K562 (cell line): ENCODE measurements around the gene ATP6V1G1. TPM values are rescaled to one million over a fixed set of nuclear protein-coding genes. Genes with fewer than 3 reads are reported as not detected.
"Not testable (repeated sequence)": the region's sequence is repeated elsewhere in the genome, so short reads cannot be mapped to it uniquely, and the experiment has no call there.

Experiments used
- ATAC-seq: fragments of 200-7000 bp; cut with Tn5 transposase; 3 replicates; pipeline ENCODE4 v1.9.1; 2020; ENCODE audit warnings: moderate library complexity
- BruUV-seq: library from RNA; stranded (reverse); fragments of 400-500 nt; replicated peaks from 2 replicates; lab custom pipeline; 2021; lab: Mats Ljungman, UMichigan
- CTCF ChIA-PET: fragments of 300-600 bp; formaldehyde crosslinking; extraction: SDS; loops from one replicate; lab custom pipeline; 2021; ENCODE audit warnings: low intra/inter-chr PET ratio; lab: Yijun Ruan, JAX
- POLR2A ChIA-PET: fragments of 300-600, 350-650 bp; sonication (Branson Sonifier 250); formaldehyde crosslinking; extraction: SDS; loops from one replicate; lab custom pipeline; 2021; ENCODE audit warnings: antibody characterized with exemption, inconsistent platforms; lab: Yijun Ruan, JAX
- DNase-seq, 4 experiments: peaks; one replicate each; pipeline versions ENCODE4 v3.0.0 to v3.0.0-alpha.2; 2011 to 2018; ENCODE audit warnings: low spot score in 3 of 4, mixed read lengths in 3 of 4; ENCODE audit errors: extremely low read depth in 1 of 4
- FAIRE-seq: peaks from 2 replicates; lab custom pipeline; 2011; peaks lifted over from hg19 to GRCh38; lab: Jason Lieb, UNC
- H2AFZ ChIP-seq: 2 replicates; pipeline ENCODE4 v1.6.0; 2011; ENCODE audit warnings: low read depth, low read length, control low read depth, inconsistent platforms
- H3K27ac ChIP-seq: fragments of 200-600 bp; 3 replicates; pipeline ENCODE4 v1.8.0; 2011; ENCODE audit warnings: low read depth, mild to moderate bottlenecking, control low read depth, inconsistent platforms, low read length, moderate library complexity, mixed read lengths; ENCODE audit errors: extremely low read depth
- H3K27me3 ChIP-seq, 2 experiments: fragments of 300-600 bp in 1 of 2; 2 replicates in 1 of 2; 3 replicates in 1 of 2; pipeline versions ENCODE4 v1.6.0 to v1.8.0; 2011; ENCODE audit warnings: inconsistent platforms in 2 of 2, low read length in 2 of 2, mild to moderate bottlenecking in 1 of 2, mixed read lengths in 1 of 2, moderate library complexity in 1 of 2; ENCODE audit not compliant: control insufficient read depth in 2 of 2, insufficient read depth in 2 of 2
- H3K36me3 ChIP-seq: fragments of 300-600 bp; 3 replicates; pipeline ENCODE4 v1.8.0; 2011; ENCODE audit warnings: mild to moderate bottlenecking, low read length, inconsistent platforms; ENCODE audit not compliant: control insufficient read depth, insufficient read depth
- H3K4me1 ChIP-seq, 2 experiments: fragments of 200-600 bp in 1 of 2; replicated peaks in 1 of 2; 2 replicates in 1 of 2; 3 replicates in 1 of 2; pipeline versions ENCODE4 v1.5.1 to v1.8.0; 2011; ENCODE audit warnings: inconsistent platforms in 2 of 2, low read length in 2 of 2, mild to moderate bottlenecking in 1 of 2, mixed read lengths in 1 of 2, moderate library complexity in 1 of 2; ENCODE audit not compliant: control insufficient read depth in 2 of 2, insufficient read depth in 2 of 2
- H3K4me2 ChIP-seq: 2 replicates; pipeline ENCODE4 v1.6.1; 2011; ENCODE audit warnings: low read length, control low read depth, inconsistent platforms, mixed read lengths; ENCODE audit not compliant: insufficient read depth
- H3K4me3 ChIP-seq: fragments of 200-600 bp; sonication (generic), shearing (Covaris generic); 2 replicates; pipeline ENCODE4 v1.5.1; 2016; ENCODE audit warnings: control low read depth, inconsistent platforms
- H3K79me2 ChIP-seq: fragments of 200-600 bp; 3 replicates; pipeline ENCODE4 v1.8.0; 2011; ENCODE audit warnings: low read length, inconsistent platforms; ENCODE audit not compliant: control insufficient read depth, insufficient read depth
- H3K9ac ChIP-seq, 2 experiments: 2 replicates each; pipeline versions ENCODE4 v1.6.0 to v1.6.1; 2011; ENCODE audit warnings: low read depth in 2 of 2, low read length in 2 of 2, control low read depth in 1 of 2, inconsistent platforms in 1 of 2, mild to moderate bottlenecking in 1 of 2, mixed read lengths in 1 of 2; ENCODE audit not compliant: insufficient read depth in 1 of 2
- H3K9me1 ChIP-seq: one replicate; pipeline ENCODE4 v1.6.0; 2011; ENCODE audit warnings: inconsistent platforms, mild to moderate bottlenecking, low read length, moderate library complexity; ENCODE audit not compliant: control insufficient read depth, insufficient read depth
- H3K9me3 ChIP-seq: replicated peaks from 2 replicates; pipeline ENCODE4 v1.5.1; 2011; ENCODE audit warnings: low read depth, low read length, inconsistent platforms; ENCODE audit not compliant: control insufficient read depth, insufficient read depth
- H4K20me1 ChIP-seq: replicated peaks from 2 replicates; pipeline ENCODE4 v1.6.1; 2011; ENCODE audit warnings: low read length, inconsistent platforms, mixed read lengths; ENCODE audit not compliant: control insufficient read depth, insufficient read depth
- CEBPB ChIP-seq: fragments of 450-650 bp; IDR thresholded peaks from 2 replicates; pipeline ENCODE4 v1.6.1; 2016; ENCODE audit warnings: missing genetic modification characterization, missing compliant biosample characterization
- ZNF12 ChIP-seq: sonication (generic); formaldehyde crosslinking; IDR thresholded peaks from 2 replicates; pipeline ENCODE4 v1.4.0; 2020; ENCODE audit warnings: mild to moderate bottlenecking, missing genetic modification reagents
- WGBS: fragments of 100-300 bp; shearing (Covaris generic); methylation state at CpG from one replicate; pipeline ENCODE4 v1.1.6; 2016; ENCODE audit warnings: low coverage, mixed read lengths; ENCODE audit not compliant: insufficient coverage; ENCODE audit errors: missing lambda C conversion rate; 5-methylcytosine and 5-hydroxymethylcytosine counted together
- in situ Hi-C: fragments of 300-500 bp; cut with MboI; formaldehyde crosslinking; loops from 4 replicates; pipeline ENCODE4 v1.15.0; 2018; ENCODE audit warnings: inconsistent platforms, mixed read lengths
- intact Hi-C: fragments of 100-400 bp; cut with micrococcal nuclease; formaldehyde crosslinking; loops from 2 replicates; pipeline ENCODE4 v1.14.2; 2022
- polyA plus RNA-seq, 8 experiments: library from polyadenylated mRNA; depleted of rRNA in 4 of 8; stranded (reverse) in 5 of 8; unstranded in 3 of 8; fragments of >200 nt; fragmentation: Nextera tagmentation in 2 of 8; fragmentation: Illumina TruSeq in 1 of 8; extraction: Ambion mirVana in 2 of 8; extraction: Trizol in 1 of 8; gene quantifications; 2 replicates each; pipeline versions ENCODE4 v1.2.1 to v1.2.3, GENCODE V29; 2011 to 2014; ENCODE audit warnings: inconsistent platforms in 1 of 8, missing spikeins in 1 of 8
- total RNA-seq, 7 experiments: library from RNA; depleted of rRNA in 6 of 7; stranded (reverse); fragments of >200 nt in 6 of 7; fragmentation: Illumina TruSeq in 2 of 7; extraction: Trizol in 2 of 7; gene quantifications; 2 replicates each; pipeline versions ENCODE4 v1.2.1 to v1.2.3, GENCODE V29; 2011 to 2021; ENCODE audit warnings: low replicate concordance in 1 of 7

Gene ATP6V1G1
- total and polyA plus RNA-seq, 9 of the 15 experiments (the other 6 are each of a cell fraction or from before 2014, with no cell fraction given) = 88.4 to 492 (median 193) TPM

- H3K79me2 ChIP-seq = no peaks in the 10 kb centered on the region
- H3K9me3 ChIP-seq = no peaks in the 10 kb centered on the region
- in situ Hi-C loops (no loop called here), intact Hi-C loops (no loop called here)
- H4K20me1 ChIP-seq = no peaks in the 10 kb centered on the region
- no peak overlapping the region for H2AFZ ChIP-seq
- ChIA-PET POLR2A (no interaction called here), CTCF (no interaction called here)
- peaks cover 0 to 5% of the 10 kb centered on the region in 2 experiments; a peak in 3 of 5 replicates for H3K27me3 ChIP-seq
- H3K4me1 ChIP-seq = no peaks in the 10 kb centered on the region; a peak in 1 of 5 replicates
- TF ChIP-seq ZNF12 (CRISPR knock-in tag) (no peak), CEBPB (tag) (peak; percentile 51)
- no peaks in the 10 kb centered on the region for H3K36me3 ChIP-seq
- no peak overlapping the region for H3K27ac ChIP-seq
- FAIRE-seq = no peak
- no peaks in the 10 kb centered on the region for H3K9me1 ChIP-seq
- no peak overlapping the region for H3K4me2 ChIP-seq
- BruUV-seq = no TSS peak
- H3K4me3 ChIP-seq = no peak overlapping the region
- no peak for DNase-seq
- no peak overlapping the region for H3K9ac ChIP-seq
- 0% methylated on average over 1 of the region's 1 CpG for WGBS
- no peak for ATAC-seq
Observed at GRCh38 chr9:114574438-114574837, 13.1 kb upstream of the ATP6V1G1 start.

- H3K36me3 ChIP-seq, H3K9ac ChIP-seq, H3K9me3 ChIP-seq, H4K20me1 ChIP-seq, FAIRE-seq, H3K4me1 ChIP-seq, H3K27me3 ChIP-seq, intact Hi-C loops, BruUV-seq, ATAC-seq, H2AFZ ChIP-seq, H3K4me2 ChIP-seq, H3K4me3 ChIP-seq, H3K9me1 ChIP-seq, CTCF ChIA-PET, H3K27ac ChIP-seq, H3K79me2 ChIP-seq, DNase-seq, in situ Hi-C loops: not testable (repeated sequence)
- 16% methylated on average over 5 of the region's 5 CpGs for WGBS
- POLR2A ChIA-PET = interaction anchor here (0.7 to 2.6 kb wide), 3 partner anchors 11 to 36 kb away, joined by 3 to 12 read pairs (median 3); partner anchors contain the start of gene ATP6V1G1
Observed at GRCh38 chr9:114576779-114577178, 10.8 kb upstream of the ATP6V1G1 start.

GRCh38 chr9:114578134-114578533 is 9.4 kb upstream of the ATP6V1G1 start:
- H4K20me1 ChIP-seq, H3K9ac ChIP-seq, DNase-seq, in situ Hi-C loops, intact Hi-C loops, ATAC-seq, H3K9me3 ChIP-seq, H3K27ac ChIP-seq, H3K27me3 ChIP-seq, CTCF ChIA-PET, H3K4me2 ChIP-seq, H3K36me3 ChIP-seq, H2AFZ ChIP-seq, H3K4me3 ChIP-seq, H3K79me2 ChIP-seq, FAIRE-seq, H3K4me1 ChIP-seq, BruUV-seq, H3K9me1 ChIP-seq: not testable (repeated sequence)
- POLR2A ChIA-PET = interaction anchor here (0.6 to 2.6 kb wide), 2 partner anchors 9 to 76 kb away, joined by 4 to 12 read pairs; partner anchors contain the start of gene ATP6V1G1
- 74% methylated on average over 4 of the region's 5 CpGs for WGBS
